Measurements from ENCODE around the gene PARD3.

PARD3 gene

DNA sequence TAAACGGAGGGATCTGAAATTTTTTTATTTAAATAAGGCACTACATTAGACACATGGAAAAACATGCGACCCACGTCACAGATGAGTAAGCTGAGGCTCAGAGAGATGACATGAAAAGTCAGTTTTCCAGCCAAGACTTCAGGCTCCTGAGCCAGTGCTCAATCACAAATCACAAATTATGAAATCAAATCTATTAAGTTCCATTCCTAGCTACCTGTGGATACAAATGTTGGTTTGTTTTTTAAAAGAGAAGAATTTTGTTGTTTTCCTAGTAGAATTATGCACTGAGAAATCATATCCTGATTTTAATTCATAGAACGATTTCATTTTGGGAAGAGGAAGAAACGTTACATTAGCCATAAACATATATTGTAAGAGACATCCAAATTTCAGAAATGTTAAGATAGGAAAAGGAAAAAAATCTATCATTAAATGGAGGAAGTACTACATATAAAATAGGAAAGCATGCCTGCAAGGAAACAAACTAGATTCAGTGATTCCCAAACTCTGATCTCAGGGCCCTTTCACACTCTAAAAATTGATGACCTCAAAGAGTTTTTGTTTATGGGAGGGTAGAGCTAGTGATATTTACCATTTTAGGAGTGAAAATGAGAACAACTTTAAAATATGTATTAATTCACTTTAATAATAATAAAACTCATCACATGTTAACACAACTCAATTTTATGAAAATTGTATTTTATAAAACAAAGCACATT, 340.4 kb downstream of the PARD3 start:
- Histone ChIP-seq H3K79me2 (ENCODE audit: control insufficient read depth, insufficient read depth, low read length, unreplicated experiment) (no peaks in the 10 kb centered on the region), H3K27ac (ENCODE audit: low read depth, low read length) (peak overlapping the region; percentile 61), H2AFZ (ENCODE audit: low read length, unreplicated experiment) (no peak overlapping the region), H3K27me3 (ENCODE audit: insufficient read depth, low read length) (no peaks in the 10 kb centered on the region), H3K4me1 (ENCODE audit: control insufficient read depth, insufficient read depth, low read length, unreplicated experiment) (peaks cover 20% of the 10 kb centered on the region), H3K4me3 (ENCODE audit: low read depth, low read length) (no peak overlapping the region; the same call in 1 of the 2 replicates), H3K36me3 (ENCODE audit: insufficient read depth, low read length) (no peaks in the 10 kb centered on the region)

DNA sequence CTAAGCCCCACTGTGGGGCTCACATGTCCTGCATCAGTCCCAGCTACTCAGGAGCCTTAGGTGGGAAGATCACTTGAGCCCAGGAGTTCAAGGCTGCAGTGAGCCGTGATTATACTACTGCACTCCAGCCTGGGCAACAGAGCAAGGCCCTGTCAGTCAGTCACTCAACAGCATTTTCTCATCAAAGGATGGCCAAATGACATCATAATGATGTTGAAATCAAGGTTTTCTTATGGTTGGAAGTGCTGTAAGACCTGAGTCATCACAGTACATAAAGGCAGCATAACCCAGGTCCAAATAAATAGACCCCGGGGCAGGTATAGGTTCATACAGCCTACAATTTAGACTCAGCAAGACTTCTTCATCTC, 341.1 kb downstream of the PARD3 start:
- Histone ChIP-seq H3K36me3 (ENCODE audit: insufficient read depth, low read length) (no peaks in the 10 kb centered on the region), H2AFZ (ENCODE audit: low read length, unreplicated experiment) (no peak overlapping the region), H3K4me3 (ENCODE audit: low read depth, low read length) (no peak overlapping the region), H3K4me1 (ENCODE audit: control insufficient read depth, insufficient read depth, low read length, unreplicated experiment) (peaks cover 20% of the 10 kb centered on the region), H3K27ac (ENCODE audit: low read depth, low read length) (no peak overlapping the region), H3K79me2 (ENCODE audit: control insufficient read depth, insufficient read depth, low read length, unreplicated experiment) (no peaks in the 10 kb centered on the region), H3K27me3 (ENCODE audit: insufficient read depth, low read length) (no peaks in the 10 kb centered on the region)

- no peaks in the 10 kb centered on the region for H3K36me3 ChIP-seq (ENCODE audit: insufficient read depth, low read length)
- no peak overlapping the region for H3K4me3 ChIP-seq (ENCODE audit: low read depth, low read length)
- no peaks in the 10 kb centered on the region for H3K27me3 ChIP-seq (ENCODE audit: insufficient read depth, low read length)
- no peak overlapping the region for H2AFZ ChIP-seq (ENCODE audit: low read length, unreplicated experiment)
- H3K4me1 ChIP-seq (ENCODE audit: control insufficient read depth, insufficient read depth, low read length, unreplicated experiment), result peaks cover 20% of the 10 kb centered on the region
- H3K79me2 ChIP-seq (ENCODE audit: control insufficient read depth, insufficient read depth, low read length, unreplicated experiment), result no peaks in the 10 kb centered on the region
- H3K27ac ChIP-seq (ENCODE audit: low read depth, low read length), result no peak overlapping the region
These were observed 341.7 kb downstream of the PARD3 start for GRCh38 chr10:34473174-34474008.

- Histone ChIP-seq H3K4me3 (ENCODE audit: low read depth, low read length) (no peak overlapping the region), H3K36me3 (ENCODE audit: insufficient read depth, low read length) (no peaks in the 10 kb centered on the region), H3K27ac (ENCODE audit: low read depth, low read length) (no peak overlapping the region), H3K27me3 (ENCODE audit: insufficient read depth, low read length) (no peaks in the 10 kb centered on the region), H2AFZ (ENCODE audit: low read length, unreplicated experiment) (no peak overlapping the region), H3K4me1 (ENCODE audit: control insufficient read depth, insufficient read depth, low read length, unreplicated experiment) (peaks cover 14% of the 10 kb centered on the region), H3K79me2 (ENCODE audit: control insufficient read depth, insufficient read depth, low read length, unreplicated experiment) (no peaks in the 10 kb centered on the region)
These were observed 344.8 kb downstream of the PARD3 start for GRCh38 chr10:34470307-34470706.

- no peak overlapping the region for H3K4me3 ChIP-seq (ENCODE audit: low read depth, low read length)
- no peaks in the 10 kb centered on the region for H3K36me3 ChIP-seq (ENCODE audit: insufficient read depth, low read length)
- no peaks in the 10 kb centered on the region for H3K79me2 ChIP-seq (ENCODE audit: control insufficient read depth, insufficient read depth, low read length, unreplicated experiment)
- peaks cover 6% of the 10 kb centered on the region for H3K4me1 ChIP-seq (ENCODE audit: control insufficient read depth, insufficient read depth, low read length, unreplicated experiment)
- no peaks in the 10 kb centered on the region for H3K27me3 ChIP-seq (ENCODE audit: insufficient read depth, low read length)
- H2AFZ ChIP-seq (ENCODE audit: low read length, unreplicated experiment), result no peak overlapping the region
- H3K27ac ChIP-seq (ENCODE audit: low read depth, low read length), result no peak overlapping the region
These were observed 345.6 kb downstream of the PARD3 start for GRCh38 chr10:34469446-34469845.

GRCh38 chr10:34467902-34468301, 347.2 kb downstream of the PARD3 start:
- H2AFZ ChIP-seq (ENCODE audit: low read length, unreplicated experiment), result no peak overlapping the region
- H3K36me3 ChIP-seq (ENCODE audit: insufficient read depth, low read length), result no peaks in the 10 kb centered on the region
- H3K4me3 ChIP-seq (ENCODE audit: low read depth, low read length), result no peak overlapping the region
- H3K27me3 ChIP-seq (ENCODE audit: insufficient read depth, low read length), result no peaks in the 10 kb centered on the region
- no peaks in the 10 kb centered on the region for H3K79me2 ChIP-seq (ENCODE audit: control insufficient read depth, insufficient read depth, low read length, unreplicated experiment)
- H3K27ac ChIP-seq (ENCODE audit: low read depth, low read length), result no peak overlapping the region
- H3K4me1 ChIP-seq (ENCODE audit: control insufficient read depth, insufficient read depth, low read length, unreplicated experiment), result no peaks in the 10 kb centered on the region

DNA sequence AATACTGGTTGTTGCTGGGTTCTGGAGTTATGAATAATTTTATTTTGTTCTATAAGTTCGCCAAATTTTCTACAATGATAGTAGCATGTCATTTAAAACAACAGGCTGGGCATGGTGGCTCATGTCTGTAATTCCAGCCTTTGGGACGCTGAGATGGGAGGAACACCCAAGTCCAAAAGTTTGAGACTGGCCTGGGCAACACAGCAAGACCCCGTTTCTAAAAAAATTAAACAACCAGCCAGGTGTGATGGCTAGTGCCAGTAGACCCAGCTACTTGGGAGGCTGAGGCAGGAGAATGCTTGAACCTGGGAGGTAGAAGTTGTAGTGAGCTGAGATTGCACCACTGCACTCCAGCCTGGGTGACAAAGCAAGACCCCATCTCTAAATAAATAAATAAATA, 347.7 kb downstream of the PARD3 start:
- no peaks in the 10 kb centered on the region for H3K4me1 ChIP-seq (ENCODE audit: control insufficient read depth, insufficient read depth, low read length, unreplicated experiment)
- H3K4me3 ChIP-seq (ENCODE audit: low read depth, low read length), result no peak overlapping the region
- H2AFZ ChIP-seq (ENCODE audit: low read length, unreplicated experiment), result no peak overlapping the region
- H3K27me3 ChIP-seq (ENCODE audit: insufficient read depth, low read length), result no peaks in the 10 kb centered on the region
- H3K36me3 ChIP-seq (ENCODE audit: insufficient read depth, low read length), result no peaks in the 10 kb centered on the region
- no peaks in the 10 kb centered on the region for H3K79me2 ChIP-seq (ENCODE audit: control insufficient read depth, insufficient read depth, low read length, unreplicated experiment)
- no peak overlapping the region for H3K27ac ChIP-seq (ENCODE audit: low read depth, low read length)

- Histone ChIP-seq H3K27me3 (ENCODE audit: insufficient read depth, low read length) (no peaks in the 10 kb centered on the region), H3K79me2 (ENCODE audit: control insufficient read depth, insufficient read depth, low read length, unreplicated experiment) (no peaks in the 10 kb centered on the region), H3K36me3 (ENCODE audit: insufficient read depth, low read length) (no peaks in the 10 kb centered on the region), H3K4me3 (ENCODE audit: low read depth, low read length) (no peak overlapping the region), H2AFZ (ENCODE audit: low read length, unreplicated experiment) (no peak overlapping the region), H3K4me1 (ENCODE audit: control insufficient read depth, insufficient read depth, low read length, unreplicated experiment) (no peaks in the 10 kb centered on the region), H3K27ac (ENCODE audit: low read depth, low read length) (no peak overlapping the region)
These were observed 349.4 kb downstream of the PARD3 start for GRCh38 chr10:34465678-34466077.

DNA sequence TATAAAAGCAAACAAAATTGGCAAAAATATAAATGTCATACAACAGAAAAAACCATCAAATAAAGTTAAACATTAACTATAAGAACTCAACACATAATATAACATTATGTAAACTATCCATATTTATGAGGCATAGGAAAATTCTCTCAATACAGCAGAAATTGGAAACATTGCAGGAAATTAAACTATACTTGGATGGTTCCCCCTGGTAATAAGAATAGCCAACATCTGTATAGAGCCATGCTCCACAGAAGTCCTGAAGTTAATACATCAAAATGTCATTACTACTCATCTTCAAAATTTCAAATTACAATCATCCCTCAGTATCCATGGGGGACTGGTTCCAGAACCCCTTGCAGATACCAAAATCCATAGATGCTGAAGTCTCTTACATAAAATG, 350.5 kb downstream of the PARD3 start:
- H2AFZ ChIP-seq (ENCODE audit: low read length, unreplicated experiment), result no peak overlapping the region
- H3K27me3 ChIP-seq (ENCODE audit: insufficient read depth, low read length), result no peaks in the 10 kb centered on the region
- no peaks in the 10 kb centered on the region for H3K36me3 ChIP-seq (ENCODE audit: insufficient read depth, low read length)
- no peak overlapping the region for H3K27ac ChIP-seq (ENCODE audit: low read depth, low read length)
- H3K4me3 ChIP-seq (ENCODE audit: low read depth, low read length), result no peak overlapping the region
- H3K4me1 ChIP-seq (ENCODE audit: control insufficient read depth, insufficient read depth, low read length, unreplicated experiment), result no peaks in the 10 kb centered on the region
- no peaks in the 10 kb centered on the region for H3K79me2 ChIP-seq (ENCODE audit: control insufficient read depth, insufficient read depth, low read length, unreplicated experiment)

GRCh38 chr10:34464000-34464399, 351.1 kb downstream of the PARD3 start:
- H3K36me3 ChIP-seq (ENCODE audit: insufficient read depth, low read length), result no peaks in the 10 kb centered on the region
- no peak overlapping the region for H3K4me3 ChIP-seq (ENCODE audit: low read depth, low read length)
- no peaks in the 10 kb centered on the region for H3K79me2 ChIP-seq (ENCODE audit: control insufficient read depth, insufficient read depth, low read length, unreplicated experiment)
- no peaks in the 10 kb centered on the region for H3K27me3 ChIP-seq (ENCODE audit: insufficient read depth, low read length)
- H3K27ac ChIP-seq (ENCODE audit: low read depth, low read length), result no peak overlapping the region
- no peaks in the 10 kb centered on the region for H3K4me1 ChIP-seq (ENCODE audit: control insufficient read depth, insufficient read depth, low read length, unreplicated experiment)
- no peak overlapping the region for H2AFZ ChIP-seq (ENCODE audit: low read length, unreplicated experiment)

GRCh38 chr10:34462993-34463392, 352.1 kb downstream of the PARD3 start:
- H3K27ac ChIP-seq (ENCODE audit: low read depth, low read length), result no peak overlapping the region
- no peak overlapping the region for H2AFZ ChIP-seq (ENCODE audit: low read length, unreplicated experiment)
- no peaks in the 10 kb centered on the region for H3K4me1 ChIP-seq (ENCODE audit: control insufficient read depth, insufficient read depth, low read length, unreplicated experiment)
- no peaks in the 10 kb centered on the region for H3K79me2 ChIP-seq (ENCODE audit: control insufficient read depth, insufficient read depth, low read length, unreplicated experiment)
- no peak overlapping the region for H3K4me3 ChIP-seq (ENCODE audit: low read depth, low read length)
- no peaks in the 10 kb centered on the region for H3K27me3 ChIP-seq (ENCODE audit: insufficient read depth, low read length)
- H3K36me3 ChIP-seq (ENCODE audit: insufficient read depth, low read length), result no peaks in the 10 kb centered on the region
